GM19452 (cell line): Measurements from ENCODE around the gene SAMD4A.

Experiments used
- ATAC-seq: cut with Tn5 transposase; IDR thresholded peaks from one replicate; pipeline ENCODE4 v1.9.1; 2021; ENCODE audit not compliant: unreplicated experiment

SAMD4A gene

DNA sequence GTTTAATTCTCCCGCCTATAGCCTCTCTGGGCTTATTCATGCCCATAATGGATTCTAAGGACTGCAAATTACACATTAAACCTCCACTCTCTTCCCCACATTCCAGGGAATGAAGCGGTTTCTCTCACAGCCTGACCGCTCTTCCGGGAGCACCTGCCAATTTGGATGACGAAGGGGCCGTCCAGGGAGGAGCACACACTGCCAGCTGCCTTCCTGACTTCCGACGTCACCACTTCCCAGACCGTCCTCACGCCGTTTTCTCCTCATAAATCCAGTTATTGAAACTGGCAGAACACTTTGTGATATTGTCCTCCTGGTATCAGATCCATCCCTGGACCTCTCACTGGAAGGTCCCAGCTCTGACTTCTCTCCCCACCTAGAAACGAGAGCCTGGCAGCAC, 248.1 kb downstream of the SAMD4A start:
- ATAC-seq: no peak

DNA sequence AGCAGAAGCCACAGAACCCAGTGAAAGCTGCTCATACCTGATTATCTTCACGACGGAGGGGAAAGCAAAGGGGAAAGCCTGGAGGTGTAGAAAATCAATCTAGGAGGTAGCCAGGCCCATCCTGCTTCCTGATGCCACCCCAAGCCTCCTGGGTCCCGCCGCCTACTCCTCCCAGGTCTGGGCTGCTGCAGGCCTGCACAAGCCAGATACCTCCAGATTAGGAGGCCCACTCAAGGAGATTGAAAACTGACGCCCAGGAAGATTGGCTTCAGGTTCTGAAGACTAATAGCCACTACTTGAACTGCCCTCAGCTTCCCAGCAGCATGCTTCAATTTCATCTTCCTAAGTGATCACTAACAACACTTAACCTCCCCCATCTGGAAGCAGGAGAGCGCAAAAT, 248.6 kb downstream of the SAMD4A start:
- no peak for ATAC-seq

DNA sequence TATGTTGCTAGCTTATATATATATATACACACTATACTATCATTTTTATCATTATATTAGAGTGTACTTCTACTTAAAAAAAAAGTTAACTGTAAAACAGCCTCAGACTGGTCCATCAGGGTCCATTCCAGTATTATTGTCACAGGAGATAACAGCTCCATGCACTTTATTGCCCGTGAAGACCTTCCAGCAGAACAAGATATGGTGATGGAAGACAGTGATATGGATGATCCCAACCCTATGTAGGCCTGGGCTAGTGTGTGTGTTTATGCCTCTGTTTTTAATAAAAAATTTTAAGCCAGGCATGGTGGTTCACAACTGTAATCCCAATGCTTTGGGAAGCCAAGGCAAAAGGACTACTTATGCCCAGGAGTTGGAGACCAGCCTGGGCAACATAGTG, 249.5 kb downstream of the SAMD4A start:
- no peak for ATAC-seq

DNA sequence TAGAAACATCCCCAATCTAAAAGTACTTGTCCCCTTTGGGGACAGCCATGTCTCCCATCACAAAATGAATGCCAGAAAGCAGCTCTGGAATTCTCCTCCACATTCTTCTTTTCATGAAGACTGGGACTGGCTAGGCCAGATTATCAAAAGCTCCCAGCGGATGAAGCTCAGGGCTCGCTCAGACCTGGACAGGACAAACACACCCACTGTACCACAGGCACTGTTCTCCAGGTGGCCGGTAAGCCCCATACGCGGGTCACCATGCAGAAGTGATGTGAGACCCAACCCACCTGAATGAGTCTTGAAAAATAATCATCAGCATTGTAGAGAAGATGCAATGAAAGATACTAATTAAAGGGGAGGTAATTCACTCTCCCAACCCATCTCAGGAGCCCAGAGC, 250.6 kb downstream of the SAMD4A start:
- no peak for ATAC-seq

DNA sequence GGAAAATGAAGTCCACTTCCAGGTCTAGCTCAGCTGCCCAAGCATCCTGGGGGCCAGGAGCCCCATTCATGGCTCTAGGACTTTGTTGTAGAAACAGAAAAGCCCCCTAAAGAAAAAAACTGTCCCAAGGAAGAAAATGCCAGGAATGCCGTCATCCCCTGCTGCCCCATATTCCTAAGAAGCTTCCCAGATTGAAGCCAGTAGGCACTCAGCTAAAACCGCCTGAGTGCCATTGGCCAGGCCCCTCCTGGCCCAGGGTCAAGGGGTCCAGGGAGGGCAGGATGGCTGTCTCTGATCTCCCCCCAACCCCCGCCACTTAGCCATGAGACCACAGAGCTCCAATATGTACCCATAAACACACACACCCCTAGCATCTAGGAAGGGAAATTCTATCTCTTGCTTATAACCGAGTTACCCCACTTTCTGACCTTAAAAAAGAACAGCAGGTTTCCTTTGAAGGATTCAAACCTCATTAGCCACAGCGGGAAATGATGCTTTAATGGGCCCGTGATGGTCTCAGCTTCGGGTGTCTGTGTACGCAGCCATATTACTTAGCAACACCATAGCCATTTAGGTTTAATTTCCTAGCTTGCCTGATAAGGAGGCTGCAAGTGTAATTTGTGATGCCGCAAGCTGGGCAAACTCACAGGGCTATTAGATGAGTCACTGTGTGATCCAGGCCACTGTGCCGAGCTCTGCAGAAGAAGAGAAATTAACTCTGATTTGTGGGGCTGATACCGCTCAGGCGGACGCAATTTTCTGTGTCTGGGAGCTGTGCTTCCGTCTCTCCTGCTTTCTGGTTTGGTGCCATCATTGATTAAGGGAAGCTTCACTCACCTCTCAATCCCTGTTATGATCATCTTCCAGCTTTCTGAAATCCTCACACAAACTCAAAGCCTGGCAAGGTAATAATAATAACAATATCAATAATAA, 251.5 kb downstream of the SAMD4A start:
- ATAC-seq: no peak

DNA sequence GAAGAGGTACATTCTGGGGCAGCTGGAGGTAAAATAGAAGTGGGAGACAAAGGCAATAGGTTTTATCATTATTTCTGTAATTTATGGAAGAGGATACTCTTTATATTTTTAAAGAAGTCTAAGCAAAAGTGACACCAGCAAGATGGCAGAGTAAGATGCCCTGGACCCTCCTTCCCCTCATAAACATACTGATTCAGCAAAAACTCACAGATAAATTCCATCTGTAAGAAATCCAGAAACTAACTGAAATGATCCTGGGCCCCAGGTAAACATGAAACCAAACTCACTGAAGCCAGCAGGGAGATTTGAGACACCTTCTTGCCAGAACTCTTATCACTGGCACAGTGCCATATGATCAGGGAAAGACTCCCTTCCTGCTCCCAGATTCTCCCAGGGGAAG, 255.8 kb downstream of the SAMD4A start:
- no peak for ATAC-seq

DNA sequence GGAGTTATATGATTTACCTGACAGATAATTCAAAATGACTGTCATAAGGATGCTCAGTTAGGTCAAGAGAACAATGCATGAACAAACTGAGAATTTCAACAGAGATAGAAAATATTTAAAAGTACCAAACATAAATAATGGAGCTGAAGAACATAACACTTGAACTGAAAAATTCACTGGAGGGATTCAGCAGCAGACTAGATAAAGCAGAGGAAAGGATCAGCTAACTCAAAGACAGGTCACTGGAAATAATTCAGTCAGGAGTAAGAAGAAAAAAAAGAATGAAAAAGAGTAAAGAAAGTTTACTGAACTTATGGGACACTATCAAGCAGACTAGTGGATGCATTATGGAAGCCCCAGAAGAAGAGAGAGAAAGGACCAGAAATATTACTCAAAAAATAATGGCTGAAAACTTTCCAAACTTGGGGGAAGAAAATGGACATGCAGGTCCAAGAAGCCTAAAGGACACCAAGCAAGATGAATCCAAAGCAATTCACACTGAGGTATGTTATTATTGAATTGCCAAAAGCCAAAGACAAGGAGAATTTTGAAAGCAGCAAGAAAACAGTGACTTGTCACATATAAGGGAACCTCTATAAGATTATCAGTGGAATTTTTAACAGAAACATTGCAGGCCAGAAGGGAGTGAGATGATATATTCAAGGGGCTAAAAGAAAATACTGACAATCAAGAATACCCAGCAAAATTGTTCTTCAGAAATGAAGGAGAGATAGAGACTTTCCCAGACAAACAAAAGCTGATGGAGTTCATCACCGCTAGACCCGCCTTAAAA, 257.0 kb downstream of the SAMD4A start:
- no peak for ATAC-seq

DNA sequence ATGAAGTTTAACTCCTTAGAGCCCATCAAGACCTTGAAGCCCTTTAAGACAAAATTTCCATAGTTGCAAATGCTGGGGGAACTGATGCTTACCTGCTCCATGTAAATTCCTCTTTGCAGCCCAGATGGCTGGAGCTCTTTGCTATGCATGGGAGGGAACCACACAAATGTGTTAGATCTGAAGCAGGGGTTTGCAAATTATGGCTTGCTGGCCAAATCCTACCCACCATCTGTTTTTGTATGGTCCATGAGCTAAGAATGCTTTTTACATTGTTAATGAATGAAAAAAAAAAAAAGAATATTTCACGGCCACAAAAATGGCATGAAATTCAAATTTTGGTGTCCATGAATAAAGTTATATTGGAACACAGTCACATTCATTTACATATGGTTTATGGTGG, 261.1 kb downstream of the SAMD4A start:
- no peak for ATAC-seq

DNA sequence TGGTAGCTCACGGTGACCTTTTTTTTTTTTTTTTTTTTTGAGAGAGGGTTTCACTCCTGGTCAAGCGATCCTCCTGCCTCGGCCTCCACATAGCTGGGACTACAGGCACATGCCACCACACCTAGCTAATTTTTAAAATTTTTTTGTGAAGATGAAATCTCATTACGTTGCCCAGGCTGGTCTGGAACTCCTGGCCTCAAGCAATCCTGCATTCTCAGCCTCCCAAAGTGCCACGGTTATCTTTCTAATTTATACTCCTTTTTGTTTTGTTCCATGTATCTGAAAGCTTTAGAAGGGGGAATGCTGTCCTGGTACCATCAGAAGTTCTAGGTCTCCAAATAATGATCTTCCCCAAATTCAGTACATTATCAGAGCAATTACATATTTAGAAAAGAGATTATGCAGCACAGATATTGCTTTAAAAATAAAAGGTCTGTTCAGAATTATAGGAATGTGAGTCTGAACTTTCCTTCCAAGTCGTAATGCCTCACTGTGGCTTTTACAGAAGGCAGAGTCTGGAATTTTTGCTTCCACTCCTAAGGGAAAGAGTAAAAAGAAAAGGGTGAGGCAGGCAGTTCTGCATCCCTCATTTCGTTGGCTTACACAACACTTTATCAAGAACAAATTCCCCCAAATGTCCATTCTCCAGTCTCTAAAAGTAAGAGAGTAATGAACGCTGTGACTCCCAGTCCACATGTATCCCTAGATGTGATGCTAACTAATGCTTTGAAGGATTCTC, 262.7 kb downstream of the SAMD4A start:
- no peak for ATAC-seq

DNA sequence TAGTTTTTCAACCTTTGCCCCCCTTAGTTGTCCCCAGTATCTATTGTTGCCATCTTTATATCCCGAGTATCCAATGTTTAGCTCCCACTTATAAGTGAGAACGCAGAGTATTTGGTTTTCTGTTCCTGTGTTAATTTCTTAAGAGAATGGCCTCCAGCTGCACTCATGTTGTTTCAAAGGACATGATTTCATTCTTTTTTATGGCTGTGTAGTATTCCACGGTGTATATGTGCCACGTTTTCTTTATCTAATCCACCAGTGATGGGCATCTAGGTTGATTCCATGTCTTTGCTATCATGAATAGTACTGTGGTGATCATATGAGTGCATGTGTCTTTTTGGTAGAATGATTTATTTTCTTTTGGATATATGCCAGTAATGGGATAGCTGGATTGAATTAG, 263.7 kb downstream of the SAMD4A start:
- ATAC-seq: no peak

DNA sequence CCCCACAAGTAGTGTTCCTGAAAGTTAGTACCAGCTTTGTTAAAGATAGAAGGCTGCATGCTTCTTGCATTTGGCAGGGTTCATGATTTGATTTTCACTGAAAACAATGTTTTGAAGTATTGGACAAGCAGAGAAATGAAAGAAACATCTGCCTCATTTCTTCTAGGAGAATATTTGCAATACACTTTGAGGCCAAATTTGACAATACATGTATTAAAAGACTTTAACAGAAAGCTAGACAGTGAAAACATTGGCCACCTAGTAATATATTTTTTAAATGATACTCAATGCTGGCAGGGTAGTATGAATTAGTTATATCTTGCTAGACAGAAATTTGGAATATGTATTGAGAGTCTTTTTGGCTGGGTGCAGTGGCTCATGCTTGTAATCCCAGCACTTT, 267.2 kb downstream of the SAMD4A start:
- no peak for ATAC-seq

DNA sequence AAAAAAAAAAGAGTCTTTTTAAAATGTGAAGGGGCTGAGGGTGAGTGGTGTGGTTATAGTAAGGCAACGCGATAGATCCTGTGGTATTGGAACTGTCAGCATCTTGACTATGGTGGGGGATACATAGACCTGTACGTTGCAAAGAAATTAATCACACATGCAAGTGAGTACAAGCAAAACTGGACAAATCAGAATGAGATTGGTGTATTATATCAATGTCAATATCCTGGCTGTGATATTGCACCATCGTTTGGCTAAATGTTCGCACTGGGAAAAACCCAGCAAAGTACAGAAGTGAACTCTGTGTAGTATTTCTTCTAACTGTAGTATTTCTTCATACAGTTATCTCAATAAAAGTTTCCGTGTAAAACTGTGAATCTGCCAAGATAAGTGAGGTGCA, 267.8 kb downstream of the SAMD4A start:
- no peak for ATAC-seq

DNA sequence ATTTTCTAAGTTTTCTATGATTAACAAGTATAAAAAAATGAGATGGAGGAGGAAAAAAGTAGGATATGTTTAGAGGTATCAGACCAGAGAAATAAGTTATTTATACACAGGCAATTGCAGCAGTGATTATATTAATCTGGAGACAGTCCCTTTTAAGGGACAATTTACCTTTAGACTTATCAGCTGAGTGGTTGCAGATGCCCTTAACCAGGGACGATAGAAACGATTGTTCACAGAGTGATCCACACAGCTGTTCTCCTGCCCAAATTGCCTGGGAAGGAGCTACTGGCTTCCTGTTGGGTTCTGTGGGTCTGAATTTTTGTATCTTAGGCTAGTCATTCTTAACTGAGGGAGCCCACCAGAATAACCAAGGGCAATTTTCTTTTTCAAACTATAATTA, 269.3 kb downstream of the SAMD4A start:
- ATAC-seq: no peak

DNA sequence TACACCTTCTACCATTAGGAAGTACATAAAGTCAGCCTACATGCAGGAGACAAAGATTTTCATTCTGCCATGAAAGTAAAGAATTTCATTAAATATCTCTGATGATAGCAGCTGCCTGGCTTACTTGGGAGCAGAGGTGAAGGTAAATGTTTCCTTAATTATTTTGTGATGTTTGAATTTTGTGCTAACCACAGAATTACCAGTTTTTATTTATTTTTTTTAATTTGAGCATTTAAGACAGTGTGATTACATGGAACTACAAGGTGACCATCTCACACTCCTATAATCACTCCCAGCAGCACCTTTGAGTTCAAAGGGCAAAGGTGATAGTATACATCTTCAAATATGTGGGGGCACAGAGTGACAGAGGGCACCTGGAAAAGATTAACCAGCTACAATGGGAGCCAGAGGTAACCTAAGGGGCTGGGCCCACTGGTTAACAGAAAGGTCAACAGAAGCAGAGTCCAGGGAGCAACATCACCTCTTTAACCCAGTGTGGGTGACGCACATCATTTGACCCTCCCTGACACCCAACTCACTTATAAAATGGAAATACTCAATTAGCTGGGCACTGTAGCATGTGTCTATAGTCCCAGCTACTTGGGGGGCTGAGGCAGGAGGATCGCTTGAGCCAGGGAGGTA, 270.7 kb downstream of the SAMD4A start:
- ATAC-seq: no peak

DNA sequence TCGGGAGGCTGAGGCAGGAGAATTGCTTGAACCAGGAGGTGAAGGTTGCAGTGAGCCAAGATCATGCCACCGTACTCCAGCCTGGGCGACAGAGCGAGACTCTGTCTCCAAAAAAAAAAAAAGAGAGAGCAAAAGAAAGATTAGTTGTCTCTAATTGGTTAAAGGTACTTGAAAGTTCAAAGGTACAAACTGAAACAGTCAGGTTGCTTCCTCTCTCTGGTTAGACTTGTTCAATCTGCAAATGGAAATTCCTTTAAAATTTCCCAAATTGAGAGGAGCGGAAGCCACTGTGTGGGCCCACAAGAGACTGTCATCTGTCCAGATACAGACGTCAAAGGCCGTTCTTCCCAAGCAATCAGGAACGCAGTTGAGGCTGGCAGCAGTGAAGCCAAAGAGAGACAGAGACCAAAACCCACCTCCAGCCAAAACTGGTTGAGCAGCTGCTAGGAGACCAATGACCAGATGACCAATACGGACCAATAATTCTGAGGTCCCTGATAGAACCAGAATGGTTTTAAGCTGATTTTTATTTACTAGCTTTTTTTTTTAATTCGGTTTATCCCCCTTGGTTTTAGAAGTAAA, 272.1 kb downstream of the SAMD4A start:
- no peak for ATAC-seq

DNA sequence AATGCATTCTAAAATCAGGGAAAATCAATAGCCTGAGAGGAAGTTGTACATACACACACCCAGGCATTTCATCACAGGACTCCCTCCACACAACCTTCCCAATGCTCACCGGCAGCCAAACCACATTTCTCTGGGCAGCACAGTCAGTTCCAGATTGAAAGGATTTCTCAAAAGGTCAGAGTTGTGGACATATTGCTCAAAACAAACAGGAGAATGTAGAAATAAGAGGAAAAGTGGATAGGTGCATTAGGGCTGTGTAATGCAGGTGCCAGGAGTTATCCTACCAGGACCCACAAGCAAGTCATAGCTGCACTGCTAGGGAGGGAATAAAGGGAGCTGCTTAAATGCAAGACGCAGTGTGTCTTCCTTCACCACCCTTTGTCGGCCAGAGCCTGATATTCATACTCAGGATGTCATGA, 272.8 kb downstream of the SAMD4A start:
- no peak for ATAC-seq

DNA sequence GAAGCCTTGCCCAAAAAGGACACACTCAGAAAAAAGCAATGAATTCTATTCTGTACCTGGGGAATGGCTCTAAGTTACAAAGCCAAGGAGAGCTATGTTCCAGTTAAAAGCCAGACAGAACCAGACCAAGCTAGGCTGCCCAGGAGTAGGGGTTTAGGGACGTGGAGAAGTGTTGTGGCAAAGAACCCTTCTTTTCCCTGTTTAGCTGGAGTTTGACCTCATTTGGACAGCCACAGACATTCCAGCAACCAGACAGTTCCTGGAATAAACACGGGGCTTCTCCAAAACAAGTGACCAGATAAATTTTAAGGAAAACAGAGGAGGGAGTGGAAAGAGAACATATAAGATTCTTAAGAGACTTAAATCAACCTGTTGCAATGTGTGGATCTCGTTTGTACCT, 273.4 kb downstream of the SAMD4A start:
- ATAC-seq: no peak

DNA sequence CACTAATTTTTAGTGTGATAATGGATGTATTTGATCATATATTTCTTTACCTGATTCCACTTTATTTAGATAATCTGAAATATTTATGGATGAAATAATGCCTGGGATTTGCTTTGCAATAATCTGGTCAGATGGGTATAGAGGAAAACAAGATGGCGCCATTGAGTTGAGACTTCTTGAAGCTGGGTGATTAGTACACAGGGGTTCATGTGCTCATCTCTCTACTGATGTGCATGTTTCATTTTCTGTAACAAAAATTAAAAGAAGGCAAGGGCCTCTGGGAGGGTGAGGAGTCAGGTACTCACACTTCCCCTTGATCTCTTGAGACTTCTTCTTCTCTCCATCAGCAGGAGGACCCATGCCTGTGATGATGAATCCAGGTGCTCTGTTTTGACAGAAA, 273.9 kb downstream of the SAMD4A start:
- no peak for ATAC-seq
